Neural crest cell (in vitro differentiated cells): Measurements from ENCODE around the gene MEST. TPM values are rescaled to one million over a fixed set of nuclear protein-coding genes. Genes with fewer than 3 reads are reported as not detected.

Source experiments
- DNase-seq: peaks from one replicate; pipeline ENCODE4 v3.0.0; 2021; ENCODE audit warnings: low read depth, mixed read lengths, low spot score
- H3K27ac Mint-ChIP-seq: one replicate; pipeline ENCODE4 v1.8.0; 2021; ENCODE audit warnings: mild to moderate bottlenecking, mixed read lengths; ENCODE audit not compliant: unreplicated experiment
- H3K27me3 Mint-ChIP-seq: 2 replicates; pipeline ENCODE4 v1.8.0; 2021; ENCODE audit warnings: low read depth, mild to moderate bottlenecking, mixed read lengths
- H3K36me3 Mint-ChIP-seq: 2 replicates; pipeline ENCODE4 v1.8.0; 2021; ENCODE audit warnings: low read depth, mild to moderate bottlenecking, mixed read lengths
- H3K4me1 Mint-ChIP-seq: 2 replicates; pipeline ENCODE4 v1.8.0; 2021; ENCODE audit warnings: mixed read lengths
- H3K4me3 Mint-ChIP-seq: one replicate; pipeline ENCODE4 v1.8.0; 2021; ENCODE audit warnings: mild to moderate bottlenecking, mixed read lengths
- H3K9me3 Mint-ChIP-seq: 2 replicates; pipeline ENCODE4 v1.8.0; 2021; ENCODE audit warnings: mixed read lengths
- CTCF ChIP-seq: fragments of 200-600 bp; sonication (generic); conservative IDR thresholded peaks from 2 replicates; pipeline ENCODE4 v1.5.0; 2021; ENCODE audit warnings: antibody characterized with exemption, mild to moderate bottlenecking
- total RNA-seq: library from RNA; stranded (reverse); gene quantifications from 2 replicates; pipeline ENCODE4 v1.2.1, GENCODE V29; 2021

MEST gene
- total RNA-seq, 1 donor from 2014 or later = 236 TPM

- H3K9me3 Mint-ChIP-seq = no peaks in the 10 kb centered on the region
- peaks cover 18% of the 10 kb centered on the region for H3K4me1 Mint-ChIP-seq
- DNase-seq = no peak
- H3K4me3 Mint-ChIP-seq = peak overlapping the region; percentile 23
- H3K27me3 Mint-ChIP-seq = no peaks in the 10 kb centered on the region
- H3K27ac Mint-ChIP-seq = no peak overlapping the region
- TF ChIP-seq CTCF = no peak
- no peaks in the 10 kb centered on the region for H3K36me3 Mint-ChIP-seq
Observed at GRCh38 chr7:130476297-130477150, 15.4 kb upstream of the MEST start.

DNA sequence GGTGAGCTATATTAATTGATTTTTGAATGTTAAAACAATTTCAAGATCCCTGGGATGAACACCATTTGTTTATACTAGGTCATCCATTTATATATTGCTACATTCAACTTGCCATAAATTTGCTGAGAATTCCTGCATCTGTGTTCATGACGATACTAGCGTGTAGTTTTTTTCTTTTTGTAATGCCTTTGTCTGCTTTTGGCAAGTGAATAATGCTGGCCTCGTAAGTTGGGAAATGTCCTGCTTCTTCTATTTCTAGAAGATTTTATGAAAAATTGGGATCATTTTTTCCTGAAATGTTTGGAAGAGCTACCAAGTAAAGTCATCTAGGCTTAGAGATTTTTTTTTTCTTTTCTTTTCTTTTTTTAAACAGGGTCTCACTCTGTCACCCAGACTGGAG, 12.9 kb upstream of the MEST start:
- TF ChIP-seq CTCF = no peak
- Mint-ChIP-seq H3K9me3 (no peaks in the 10 kb centered on the region), H3K4me3 (no peak overlapping the region), H3K27me3 (no peaks in the 10 kb centered on the region), H3K36me3 (no peaks in the 10 kb centered on the region), H3K4me1 (peaks cover 18% of the 10 kb centered on the region), H3K27ac (no peak overlapping the region)
- DNase-seq = no peak

DNA sequence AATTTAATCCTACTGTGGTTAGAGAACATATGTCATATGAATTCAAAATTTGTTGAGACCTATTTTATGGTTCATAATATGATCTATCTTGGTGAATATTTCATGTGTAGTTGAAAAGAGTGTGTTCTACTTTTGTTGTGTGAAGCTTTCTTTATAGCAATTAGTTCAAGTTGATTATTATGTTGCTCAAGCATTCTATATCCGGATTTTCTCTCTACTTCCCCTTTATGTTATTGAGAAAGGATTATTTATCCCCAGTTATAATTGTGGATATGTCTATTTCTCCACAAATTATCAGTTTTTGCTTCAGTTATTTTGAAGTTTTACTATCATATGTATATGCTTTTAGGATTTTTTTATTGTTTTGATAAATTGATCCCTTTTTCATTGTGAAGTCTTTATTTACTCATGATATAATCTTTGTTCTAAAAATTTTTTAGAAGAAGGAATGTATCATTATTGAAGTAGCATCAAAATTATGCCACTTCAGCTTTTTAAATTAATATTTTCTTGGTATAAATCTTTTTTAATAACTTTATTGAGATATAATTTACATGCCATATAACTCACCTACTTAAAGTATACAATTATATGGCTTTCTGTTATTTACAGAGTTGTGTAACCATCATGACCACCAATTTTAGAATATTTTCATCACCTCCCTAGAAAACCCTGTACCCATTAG, 12.0 kb upstream of the MEST start:
- DNase-seq = no peak
- Mint-ChIP-seq H3K4me1 (peaks cover 21% of the 10 kb centered on the region), H3K4me3 (no peak overlapping the region), H3K27ac (no peak overlapping the region), H3K9me3 (no peaks in the 10 kb centered on the region), H3K27me3 (no peaks in the 10 kb centered on the region), H3K36me3 (no peaks in the 10 kb centered on the region)
- no peak for TF ChIP-seq CTCF

- peaks cover 20% of the 10 kb centered on the region for H3K4me1 Mint-ChIP-seq
- peaks cover 6% of the 10 kb centered on the region for H3K9me3 Mint-ChIP-seq
Observed at GRCh38 chr7:130481898-130482297, 10.0 kb upstream of the MEST start.

DNA sequence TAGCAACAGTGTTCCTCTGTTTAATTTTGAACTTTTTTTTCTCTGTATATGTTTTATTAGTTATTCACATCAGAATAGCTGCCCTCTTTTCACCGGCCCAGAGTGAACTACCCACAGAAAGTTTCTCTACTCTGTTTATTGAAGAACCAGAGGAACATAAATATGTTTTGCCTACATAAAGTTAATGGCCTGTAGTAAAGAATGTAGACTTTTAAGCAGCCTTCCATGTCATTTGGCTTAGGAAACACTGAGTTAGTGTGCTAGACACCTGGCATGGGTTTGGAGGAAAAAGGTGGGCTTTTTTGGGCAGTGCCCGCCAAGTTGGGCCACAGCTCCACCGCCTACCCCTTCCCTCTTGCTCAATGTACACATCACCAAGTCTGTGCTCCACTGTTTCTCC, 8.9 kb upstream of the MEST start:
- DNase-seq = no peak
- peaks cover 8% of the 10 kb centered on the region for H3K27me3 Mint-ChIP-seq
- no peak overlapping the region for H3K27ac Mint-ChIP-seq
- no peak for TF ChIP-seq CTCF
- H3K9me3 Mint-ChIP-seq = peaks cover 6% of the 10 kb centered on the region
- no peak overlapping the region for H3K4me3 Mint-ChIP-seq
- H3K36me3 Mint-ChIP-seq = no peaks in the 10 kb centered on the region
- H3K4me1 Mint-ChIP-seq = peaks cover 25% of the 10 kb centered on the region

More at GRCh38 chr7:130481898-130482297, 10.0 kb upstream of the MEST start:
- TF ChIP-seq CTCF = no peak
- Mint-ChIP-seq H3K27me3 (peaks cover 8% of the 10 kb centered on the region), H3K27ac (no peak overlapping the region), H3K36me3 (no peaks in the 10 kb centered on the region), H3K4me3 (no peak overlapping the region)
- DNase-seq = no peak
